ENCODE results near the gene PGBD1.

Gene PGBD1

GRCh38 chr6:28343898-28344677 lies 62.7 kb downstream of the PGBD1 start:
- H3K36me3 ChIP-seq (ENCODE audit: control insufficient read depth, insufficient read depth, low read length) = no peaks in the 10 kb centered on the region
- no peaks in the 10 kb centered on the region for H3K27me3 ChIP-seq (ENCODE audit: control insufficient read depth, insufficient read depth, low read length)
- no peak overlapping the region for H3K27ac ChIP-seq (ENCODE audit: low read depth, low read length)
- H3K4me1 ChIP-seq (ENCODE audit: control insufficient read depth, insufficient read depth, low read length) = peaks cover 3% of the 10 kb centered on the region
- H3K4me3 ChIP-seq (ENCODE audit: low read length) = no peak overlapping the region
- no peak overlapping the region for H3K9ac ChIP-seq (ENCODE audit: low read length)

- H3K27ac ChIP-seq (ENCODE audit: low read depth, low read length) = no peak overlapping the region
- no peak overlapping the region for H3K9ac ChIP-seq (ENCODE audit: low read length)
- H3K36me3 ChIP-seq (ENCODE audit: control insufficient read depth, insufficient read depth, low read length) = no peaks in the 10 kb centered on the region
- H3K4me3 ChIP-seq (ENCODE audit: low read length) = no peak overlapping the region
- no peaks in the 10 kb centered on the region for H3K27me3 ChIP-seq (ENCODE audit: control insufficient read depth, insufficient read depth, low read length)
- peaks cover 3% of the 10 kb centered on the region for H3K4me1 ChIP-seq (ENCODE audit: control insufficient read depth, insufficient read depth, low read length)
Observed at GRCh38 chr6:28345201-28345600, 63.8 kb downstream of the PGBD1 start.

- Histone ChIP-seq H3K36me3 (ENCODE audit: control insufficient read depth, insufficient read depth, low read length) (no peaks in the 10 kb centered on the region), H3K4me3 (ENCODE audit: low read length) (no peak overlapping the region), H3K27me3 (ENCODE audit: control insufficient read depth, insufficient read depth, low read length) (no peaks in the 10 kb centered on the region), H3K9ac (ENCODE audit: low read length) (no peak overlapping the region), H3K4me1 (ENCODE audit: control insufficient read depth, insufficient read depth, low read length) (no peaks in the 10 kb centered on the region), H3K27ac (ENCODE audit: low read depth, low read length) (no peak overlapping the region)
Observed at GRCh38 chr6:28347119-28347518, 65.7 kb downstream of the PGBD1 start.

GRCh38 chr6:28349344-28349891 lies 68.0 kb downstream of the PGBD1 start:
- H3K27me3 ChIP-seq (ENCODE audit: control insufficient read depth, insufficient read depth, low read length) = no peaks in the 10 kb centered on the region
- peak overlapping the region; percentile 80 for H3K27ac ChIP-seq (ENCODE audit: low read depth, low read length)
- peaks cover 2% of the 10 kb centered on the region for H3K4me1 ChIP-seq (ENCODE audit: control insufficient read depth, insufficient read depth, low read length)
- no peak overlapping the region for H3K9ac ChIP-seq (ENCODE audit: low read length)
- peak overlapping the region; percentile 80 for H3K4me3 ChIP-seq (ENCODE audit: low read length)
- no peaks in the 10 kb centered on the region for H3K36me3 ChIP-seq (ENCODE audit: control insufficient read depth, insufficient read depth, low read length)

- H3K9ac ChIP-seq (ENCODE audit: low read length) = peak within 1 kb of the TSS; percentile 79
- peak within 1 kb of the TSS; percentile 80 for H3K4me3 ChIP-seq (ENCODE audit: low read length)
- H3K36me3 ChIP-seq (ENCODE audit: control insufficient read depth, insufficient read depth, low read length) = no peaks in the 10 kb centered on the region
- H3K27ac ChIP-seq (ENCODE audit: low read depth, low read length) = peak within 1 kb of the TSS; percentile 80
- H3K27me3 ChIP-seq (ENCODE audit: control insufficient read depth, insufficient read depth, low read length) = no peaks in the 10 kb centered on the region
- peaks cover 9% of the 10 kb centered on the region for H3K4me1 ChIP-seq (ENCODE audit: control insufficient read depth, insufficient read depth, low read length)
Observed at GRCh38 chr6:28349892-28350737, 68.7 kb downstream of the PGBD1 start, which contains the start of gene ZKSCAN3. TSS of gene ZKSCAN3 (plus strand) at chr6:28349947. CDS start at chr6:28359587, 9,640 bp downstream.

DNA sequence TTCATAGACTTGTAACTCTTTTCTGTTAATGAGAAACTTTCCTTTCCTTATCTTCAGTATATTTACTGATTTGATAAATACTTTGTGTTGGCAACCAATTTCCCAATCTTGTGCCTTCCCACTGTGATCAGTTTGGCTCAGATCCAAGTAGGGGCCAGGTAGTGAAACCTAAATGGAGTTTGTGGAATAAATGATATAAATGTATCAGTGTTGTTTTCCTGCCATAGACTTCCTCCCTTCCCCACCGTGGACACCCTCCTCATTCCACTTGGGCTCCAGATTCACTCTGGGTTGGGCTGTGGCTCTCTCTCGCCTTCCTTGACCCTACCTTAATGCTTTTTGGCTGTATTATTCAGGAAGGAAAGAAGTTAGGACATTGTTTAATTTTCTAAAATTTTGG lies 69.7 kb downstream of the PGBD1 start:
- H3K4me3 ChIP-seq (ENCODE audit: low read length) = peak overlapping the region; percentile 80
- H3K9ac ChIP-seq (ENCODE audit: low read length) = no peak overlapping the region
- H3K4me1 ChIP-seq (ENCODE audit: control insufficient read depth, insufficient read depth, low read length) = peaks cover 15% of the 10 kb centered on the region
- H3K27ac ChIP-seq (ENCODE audit: low read depth, low read length) = peak overlapping the region; percentile 80
- H3K27me3 ChIP-seq (ENCODE audit: control insufficient read depth, insufficient read depth, low read length) = no peaks in the 10 kb centered on the region
- H3K36me3 ChIP-seq (ENCODE audit: control insufficient read depth, insufficient read depth, low read length) = no peaks in the 10 kb centered on the region

DNA sequence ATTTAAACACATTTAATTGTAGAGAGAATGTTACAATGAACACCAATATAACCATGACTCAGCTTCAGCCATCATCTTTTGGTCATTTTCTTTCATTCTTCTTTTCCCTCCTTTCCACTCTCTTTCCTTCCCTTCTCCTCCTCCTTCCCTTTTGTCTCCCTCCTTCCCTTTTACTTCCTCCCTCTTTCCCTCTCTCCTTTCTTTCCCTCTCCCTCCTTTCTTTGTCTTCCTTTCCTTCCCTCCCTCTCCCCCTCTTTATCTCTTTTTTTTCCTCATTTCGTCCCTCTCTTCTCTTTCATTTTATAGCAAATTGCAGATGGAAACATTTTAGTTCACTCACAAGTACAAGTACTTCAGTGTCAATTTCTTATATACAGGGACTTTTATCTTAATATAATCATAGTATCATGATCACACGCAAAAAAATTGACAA lies 70.1 kb downstream of the PGBD1 start:
- H3K27ac ChIP-seq (ENCODE audit: low read depth, low read length) = no peak overlapping the region
- no peaks in the 10 kb centered on the region for H3K27me3 ChIP-seq (ENCODE audit: control insufficient read depth, insufficient read depth, low read length)
- peaks cover 19% of the 10 kb centered on the region for H3K4me1 ChIP-seq (ENCODE audit: control insufficient read depth, insufficient read depth, low read length)
- no peak overlapping the region for H3K9ac ChIP-seq (ENCODE audit: low read length)
- H3K4me3 ChIP-seq (ENCODE audit: low read length) = no peak overlapping the region
- H3K36me3 ChIP-seq (ENCODE audit: control insufficient read depth, insufficient read depth, low read length) = no peaks in the 10 kb centered on the region

Data from rectal smooth muscle tissue (tissue), 1 donor.